GM21529 (cell line): ENCODE measurements around the gene ASB18.

Experiments
- ATAC-seq: cut with Tn5 transposase; IDR thresholded peaks from one replicate; pipeline ENCODE4 v1.9.1; 2021; ENCODE audit not compliant: unreplicated experiment

The ASB18 gene

DNA sequence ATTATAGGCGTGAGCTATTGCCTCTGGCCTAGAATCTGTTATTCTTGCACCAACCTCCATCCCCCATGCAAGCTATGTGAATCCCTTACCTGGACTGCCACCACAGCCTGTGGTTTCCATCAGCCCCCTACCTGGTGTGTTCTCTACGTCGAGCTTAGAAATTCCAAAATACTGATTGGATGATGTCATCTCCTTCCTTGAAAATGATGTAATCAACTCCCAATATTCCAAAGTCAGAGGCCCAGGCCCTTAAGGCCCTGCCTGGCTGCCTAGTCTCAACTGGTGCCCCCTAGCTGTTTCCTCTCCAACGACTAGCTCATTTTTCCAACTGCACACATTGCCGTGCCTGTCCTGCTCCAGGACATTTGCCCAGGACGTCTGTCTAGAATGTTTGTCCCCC, 54.7 kb downstream of the ASB18 start:
- ATAC-seq = no peak

DNA sequence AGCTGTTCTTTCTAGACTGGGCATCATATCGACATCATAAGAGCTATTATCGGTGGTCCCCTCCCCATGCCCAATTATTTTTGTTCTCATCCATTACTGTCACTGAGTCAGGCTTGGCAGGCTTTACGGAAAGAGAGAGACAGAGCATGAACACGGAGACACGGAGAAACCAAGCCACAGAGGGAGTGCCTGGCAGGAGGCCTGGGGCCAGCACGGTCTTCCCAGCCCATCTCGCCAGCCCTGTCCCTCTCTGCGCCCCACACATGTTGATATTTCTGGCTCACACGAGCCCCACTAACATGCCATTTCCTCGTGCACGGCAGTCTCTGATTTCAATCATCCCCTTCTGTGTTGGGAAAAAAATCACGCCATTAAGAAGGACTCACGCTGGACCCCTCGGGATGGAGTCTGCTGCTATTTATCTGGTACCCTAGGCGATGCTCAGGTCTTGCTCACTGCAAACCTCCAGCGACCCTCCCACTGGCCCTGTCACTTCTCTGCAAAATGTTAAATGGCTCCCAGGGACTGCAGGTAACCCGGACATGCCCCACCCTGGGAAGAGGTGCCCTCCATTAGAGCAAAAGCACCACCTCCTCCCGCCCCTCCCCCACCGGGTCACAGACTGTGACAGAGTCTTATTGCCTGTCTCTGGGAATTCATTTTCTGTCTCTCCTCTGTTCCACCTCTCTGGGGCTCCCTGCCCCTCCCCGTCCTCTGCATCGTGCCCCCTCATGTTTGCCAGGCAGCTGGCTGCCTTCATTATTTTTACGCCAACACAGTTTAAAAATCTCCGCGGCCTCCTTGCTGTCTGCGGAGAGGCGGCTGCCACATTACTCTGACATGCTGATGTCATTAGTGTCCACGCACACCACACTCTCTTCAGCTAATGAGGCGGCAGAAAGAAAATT, 55.9 kb downstream of the ASB18 start:
- no peak for ATAC-seq

DNA sequence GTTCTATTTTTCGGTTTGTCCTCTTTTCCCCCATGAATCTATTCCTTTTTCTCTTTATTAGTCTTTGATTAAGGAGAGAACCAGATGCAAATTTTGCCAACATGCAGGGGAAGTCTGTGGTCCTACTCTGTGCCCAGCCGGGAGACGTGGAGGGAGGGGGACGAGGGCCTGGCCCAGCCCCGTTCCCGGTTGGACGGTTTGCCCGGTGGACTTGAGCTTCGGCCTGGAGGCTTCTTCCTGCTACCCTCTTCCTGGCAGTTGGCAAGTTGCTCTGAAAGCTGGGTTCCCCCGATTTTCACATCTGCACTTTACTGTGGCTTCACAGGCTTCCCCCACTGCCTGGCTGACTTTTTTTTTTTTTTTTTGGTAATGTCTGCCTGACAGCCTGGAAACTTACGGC, 56.7 kb downstream of the ASB18 start:
- no peak for ATAC-seq

- ATAC-seq = no peak
Measured at GRCh38 chr2:236205867-236206645, 58.1 kb downstream of the ASB18 start.

DNA sequence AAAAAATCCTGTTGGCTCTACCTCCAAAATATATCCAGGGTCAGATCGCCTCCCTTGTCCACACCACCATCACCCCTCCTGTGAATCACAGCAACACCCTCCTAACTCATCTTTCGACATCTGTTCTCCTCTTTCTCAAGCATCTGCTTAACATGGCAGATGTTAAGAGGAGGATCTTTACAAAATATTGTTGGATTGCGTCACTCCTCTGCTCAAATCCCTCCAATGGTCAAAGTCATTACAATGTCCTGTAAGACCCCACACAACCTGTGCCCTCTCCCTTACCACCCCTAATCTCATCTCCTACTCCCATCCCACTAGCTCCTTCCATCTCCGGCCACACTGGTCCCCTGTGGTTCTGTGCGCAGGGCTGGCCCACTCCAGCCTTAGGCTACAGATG, 59.3 kb downstream of the ASB18 start:
- no peak for ATAC-seq

GRCh38 chr2:236200378-236200777, 63.8 kb downstream of the ASB18 start:
- ATAC-seq = no peak

GRCh38 chr2:236196366-236196765, 67.8 kb downstream of the ASB18 start:
- no peak for ATAC-seq

GRCh38 chr2:236195726-236196125, 68.5 kb downstream of the ASB18 start:
- no peak for ATAC-seq

DNA sequence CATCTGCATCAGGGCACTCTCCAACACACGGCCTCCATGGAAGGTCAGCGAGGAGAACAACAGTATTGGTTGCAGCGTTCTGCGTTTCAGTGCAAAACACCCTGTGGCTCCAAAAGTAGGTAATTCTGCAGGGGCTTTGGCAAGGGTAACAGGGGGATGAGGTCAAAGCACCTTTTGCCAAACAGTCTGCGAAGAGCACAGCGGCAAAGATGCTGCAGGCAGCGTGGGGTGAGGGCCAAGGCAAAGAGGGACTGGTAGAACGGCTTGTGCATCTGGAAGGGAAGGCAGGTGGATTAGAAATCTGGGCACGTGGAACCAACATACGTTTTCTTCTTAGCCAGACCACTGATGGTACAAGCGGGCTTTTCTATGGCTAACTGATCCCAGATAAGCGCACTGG, 69.4 kb downstream of the ASB18 start:
- ATAC-seq = no peak

DNA sequence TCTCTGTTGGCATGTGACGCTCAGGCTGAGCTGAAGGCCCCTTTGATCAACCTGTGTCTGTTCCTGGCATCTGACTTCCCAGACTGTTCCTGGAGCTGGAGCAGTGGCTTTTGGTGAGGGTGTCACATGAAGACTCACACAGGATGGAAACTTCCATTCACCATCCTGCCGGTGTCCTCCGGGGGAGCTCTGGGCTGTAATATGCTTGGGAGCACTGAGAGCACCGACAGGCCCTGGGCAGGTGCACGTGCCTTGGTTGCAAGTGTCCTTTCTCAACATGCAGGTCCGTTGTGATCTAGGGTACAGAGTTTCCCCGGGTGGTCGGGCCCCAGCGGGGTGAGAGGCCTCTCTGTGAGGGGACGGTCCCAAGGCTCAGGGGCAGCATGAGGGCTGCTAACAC, 71.2 kb downstream of the ASB18 start:
- no peak for ATAC-seq

DNA sequence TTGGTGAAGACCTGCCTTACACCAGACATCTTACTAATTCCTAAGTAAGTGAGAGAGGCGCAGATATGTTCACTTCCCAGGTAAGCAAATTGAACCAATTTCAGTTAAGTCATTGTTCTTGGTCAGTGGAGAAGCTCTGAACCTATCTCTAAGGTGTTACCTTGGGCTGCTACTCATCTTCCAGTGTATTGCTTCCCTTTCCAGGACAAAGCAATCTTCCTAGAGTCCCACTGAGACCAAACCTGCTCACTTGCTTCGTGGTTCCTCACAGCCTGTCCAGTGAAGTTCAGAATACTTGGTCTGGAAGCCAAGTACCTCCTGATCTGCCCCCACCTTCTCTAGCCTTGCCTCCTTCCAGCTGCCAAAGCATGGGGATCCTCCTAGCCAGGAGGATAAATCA, 73.5 kb downstream of the ASB18 start:
- no peak for ATAC-seq

- no peak for ATAC-seq
Measured at GRCh38 chr2:236184701-236185100, 79.5 kb downstream of the ASB18 start.

DNA sequence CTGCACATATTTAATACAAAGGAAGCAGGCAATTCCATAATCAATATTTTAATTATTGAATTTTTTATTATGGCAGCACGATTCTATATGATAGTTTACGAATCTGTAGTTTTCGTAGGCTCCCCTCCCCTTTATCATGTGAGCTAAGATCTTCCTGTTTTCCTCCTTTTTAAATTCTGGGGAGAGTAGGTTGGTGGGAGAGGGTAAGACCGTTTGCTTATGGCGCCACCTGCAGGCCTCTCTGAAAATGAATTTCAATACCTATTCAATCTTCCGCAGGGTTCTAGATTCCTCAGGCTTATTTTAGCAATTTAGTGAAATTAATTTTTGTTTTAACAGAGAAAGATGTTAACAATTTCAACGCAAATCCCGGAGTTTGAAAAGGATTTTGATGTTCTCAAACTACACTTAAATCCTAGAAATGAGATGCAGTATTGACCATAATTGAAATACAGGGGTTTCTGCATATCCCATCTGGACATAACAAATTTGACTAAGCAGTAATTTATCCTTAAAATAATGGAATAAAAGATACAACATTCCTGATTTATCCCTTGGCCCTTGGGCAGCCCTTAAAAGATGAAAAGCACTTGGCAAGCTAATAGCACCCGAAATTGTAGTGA, 83.3 kb downstream of the ASB18 start:
- ATAC-seq = no peak

- ATAC-seq = no peak
Measured at GRCh38 chr2:236180076-236180816, 84.0 kb downstream of the ASB18 start.

DNA sequence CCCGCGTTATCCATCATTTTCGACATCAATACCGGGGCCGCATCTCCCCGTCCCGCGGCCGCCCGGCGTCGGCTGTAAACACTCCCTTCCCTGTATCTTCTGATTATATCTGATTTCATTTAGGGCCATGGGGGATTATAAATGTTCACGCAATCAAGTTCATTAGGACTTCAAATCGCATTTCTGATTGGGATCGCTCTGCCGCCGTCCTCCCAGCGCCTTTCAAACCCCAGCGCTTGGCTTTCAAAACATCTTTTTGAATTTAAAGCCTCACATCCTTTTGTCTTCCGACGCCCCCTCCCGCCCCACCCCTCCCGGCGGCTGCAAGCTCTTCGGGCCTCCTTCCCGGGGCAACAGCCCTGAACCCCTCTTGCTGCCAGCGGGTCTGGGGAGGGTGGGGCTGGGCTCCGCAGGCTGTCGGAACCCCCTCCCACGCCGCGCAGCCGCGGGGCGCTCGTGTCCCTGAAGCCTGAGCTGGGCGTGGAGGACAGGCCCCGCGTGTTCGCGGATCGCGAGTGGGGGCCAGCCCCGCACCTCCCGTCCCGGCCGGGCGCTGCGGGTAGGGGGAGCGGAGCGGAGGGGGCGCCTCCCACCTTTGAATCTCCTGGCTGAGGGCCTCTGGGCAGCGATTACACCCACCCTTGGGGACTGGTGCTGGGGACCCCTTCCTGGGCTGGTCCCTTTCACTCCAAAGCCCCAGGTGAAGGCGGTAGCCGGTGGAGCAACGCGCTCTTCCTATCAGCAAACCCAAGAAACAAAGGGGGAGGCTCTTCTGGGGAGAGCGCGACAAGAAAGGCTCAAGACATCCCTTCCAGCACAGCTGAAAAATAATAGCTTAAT, 84.8 kb downstream of the ASB18 start:
- ATAC-seq = no peak

DNA sequence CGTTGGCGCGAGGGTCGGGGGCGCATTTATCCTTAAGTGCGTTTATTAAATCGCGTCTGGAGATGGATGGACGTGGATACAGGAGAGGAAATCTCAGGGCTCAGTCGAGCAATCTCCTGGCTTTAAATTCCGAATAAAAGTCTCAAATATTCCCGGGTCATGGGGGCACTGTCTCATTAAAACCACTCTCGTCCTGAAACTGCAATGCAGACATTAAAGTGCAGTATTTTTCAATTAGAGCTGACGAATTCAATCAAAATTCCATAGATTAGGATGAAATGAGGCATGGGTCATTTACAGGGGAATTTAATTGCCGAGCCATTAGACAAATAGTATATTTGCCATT, 85.3 kb downstream of the ASB18 start:
- no peak for ATAC-seq

DNA sequence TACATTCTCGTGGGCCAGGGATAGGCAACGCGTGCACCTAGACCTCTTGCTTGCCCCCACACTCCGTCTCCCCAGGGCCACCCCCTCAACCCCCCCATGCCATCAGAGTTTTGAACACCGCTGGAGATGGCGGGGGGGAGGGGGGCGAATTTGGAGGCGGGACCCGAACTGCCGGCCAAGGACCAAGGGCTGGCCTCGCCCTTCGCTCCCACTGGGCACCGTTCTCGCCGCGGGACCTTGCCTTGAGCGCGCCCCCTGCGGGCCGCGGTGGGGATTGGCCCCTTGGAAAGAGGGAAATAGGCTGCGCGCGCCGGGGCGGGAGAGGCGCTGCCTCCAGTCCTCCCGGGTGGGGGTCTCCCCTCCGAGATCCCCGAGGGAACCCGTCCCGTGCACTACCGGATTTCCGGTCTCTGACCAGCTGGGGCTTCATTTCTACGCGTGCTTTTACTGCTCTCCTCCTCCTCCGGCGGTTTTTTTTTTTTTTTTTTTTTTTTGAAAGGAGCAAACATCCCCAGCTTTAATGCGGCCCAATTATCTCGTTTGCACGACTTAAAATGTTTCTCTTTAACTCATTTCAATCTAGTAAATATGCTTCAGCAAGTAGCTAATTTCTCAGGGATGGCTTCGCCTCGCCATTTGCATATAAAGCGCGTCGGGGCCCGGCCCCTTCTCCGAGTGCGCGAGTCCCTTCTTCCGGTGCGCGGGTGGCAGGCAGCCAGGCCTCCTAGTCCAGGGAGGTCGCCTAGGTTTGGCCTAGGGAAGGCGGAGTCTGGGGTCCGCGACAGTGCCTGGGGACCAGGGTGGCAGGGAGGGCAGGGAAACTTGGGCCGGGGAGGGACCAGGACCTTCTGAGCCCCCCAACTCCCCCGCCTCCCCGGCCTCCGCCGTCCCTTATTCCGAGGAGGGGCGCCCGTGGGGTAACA, 86.0 kb downstream of the ASB18 start:
- no peak for ATAC-seq

DNA sequence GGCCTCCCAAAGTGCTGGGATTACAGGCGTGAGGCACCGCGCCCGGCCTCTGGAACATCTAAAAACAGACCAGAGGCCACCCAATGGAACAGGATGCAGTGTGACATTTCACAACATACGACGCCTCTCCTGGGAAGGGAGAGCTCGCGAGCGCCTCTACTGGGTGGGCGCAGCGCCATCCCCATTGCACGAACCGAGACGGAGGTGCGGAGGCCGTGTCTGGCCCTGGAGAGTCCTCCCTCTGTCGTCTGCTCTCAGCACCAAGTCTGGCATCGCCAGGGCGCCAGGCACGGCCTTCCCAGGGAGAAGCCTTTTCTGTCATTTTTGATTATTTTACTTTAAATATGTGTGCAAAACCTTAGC, 86.6 kb downstream of the ASB18 start:
- ATAC-seq = no peak

DNA sequence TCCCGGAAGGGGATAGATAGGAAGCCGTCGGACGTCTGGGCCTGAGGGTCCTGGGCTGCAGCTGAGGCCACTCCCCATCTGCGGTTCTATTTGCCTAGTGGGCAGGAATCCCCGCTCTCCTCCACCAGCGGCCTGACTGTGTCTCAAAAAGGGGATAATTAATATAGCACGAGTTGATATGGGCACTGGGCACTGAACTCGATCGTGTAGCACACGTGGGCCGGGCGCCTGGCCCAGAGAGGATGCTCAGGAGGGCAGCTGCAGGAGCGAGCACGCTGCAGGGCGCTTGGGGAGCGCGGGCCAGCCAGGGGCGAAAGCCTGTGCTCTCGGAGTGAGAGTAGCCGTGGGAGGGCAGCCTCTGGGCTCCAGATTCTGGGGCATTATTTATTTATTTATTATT, 87.3 kb downstream of the ASB18 start:
- no peak for ATAC-seq
